Lung (tissue), 12 donors: ENCODE measurements around the gene PITPNM2. TPM values are rescaled to one million over a fixed set of nuclear protein-coding genes. Genes with fewer than 3 reads are reported as not detected.

Experiments
- ATAC-seq: fragments of 200-7000 bp; cut with Tn5 transposase; one replicate; pipeline ENCODE4 v1.9.1; 2020; ENCODE audit warnings: moderate number of reproducible peaks; ENCODE audit not compliant: insufficient read depth, low FRiP score
- DNase-seq, 3 donors: peaks; one replicate each; pipeline ENCODE4 v3.0.0-alpha.2; 2013 to 2017
- H3K27ac ChIP-seq, 2 donors: one replicate each; pipeline ENCODE4 v1.5.1; 2013; ENCODE audit warnings: mild to moderate bottlenecking in 2 of 2, moderate library complexity in 2 of 2, control low read depth in 1 of 2, inconsistent platforms in 1 of 2, low read depth in 1 of 2, low read length in 1 of 2
- H3K27me3 ChIP-seq, 3 donors: one replicate each; pipeline ENCODE4 v1.5.1; 2013; ENCODE audit warnings: low read length in 2 of 3; ENCODE audit not compliant: control insufficient read depth in 3 of 3, insufficient read depth in 3 of 3
- H3K36me3 ChIP-seq, 4 donors: one replicate each; pipeline ENCODE4 v1.5.1; 2013; ENCODE audit warnings: low read length in 4 of 4, mild to moderate bottlenecking in 1 of 4, moderate library complexity in 1 of 4; ENCODE audit not compliant: control insufficient read depth in 4 of 4, insufficient read depth in 4 of 4
- H3K4me1 ChIP-seq, 5 donors: one replicate each; pipeline ENCODE4 v1.5.1; 2013; ENCODE audit warnings: low read length in 5 of 5, mild to moderate bottlenecking in 2 of 5, moderate library complexity in 1 of 5; ENCODE audit not compliant: control insufficient read depth in 5 of 5, insufficient read depth in 5 of 5
- H3K4me3 ChIP-seq: one replicate; pipeline ENCODE4 v1.5.1; 2013; ENCODE audit warnings: mild to moderate bottlenecking, control low read depth, moderate library complexity
- H3K9ac ChIP-seq, 2 donors: one replicate each; pipeline ENCODE4 v1.5.1; 2013; ENCODE audit warnings: low read length in 2 of 2, control low read depth in 1 of 2; ENCODE audit not compliant: insufficient read depth in 1 of 2
- H3K9me3 ChIP-seq, 4 donors: one replicate each; pipeline ENCODE4 v1.5.1; 2013; ENCODE audit warnings: low read length in 3 of 4, mild to moderate bottlenecking in 1 of 4, moderate library complexity in 1 of 4; ENCODE audit not compliant: control insufficient read depth in 4 of 4, insufficient read depth in 3 of 4
- WGBS, 2 donors: extraction: QIAGEN DNeasy Blood & Tissue Kit; methylation state at CpG; one replicate each; pipeline ENCODE4 v1.1.7; 2013; 5-methylcytosine and 5-hydroxymethylcytosine counted together
- polyA plus RNA-seq, 2 donors: library from polyadenylated mRNA; stranded (reverse); fragments of 200-250 nt; gene quantifications; one replicate each; pipeline ENCODE4 v1.2.1, GENCODE V29; 2013
- total RNA-seq, 2 donors: library from RNA; depleted of rRNA in 1 of 2; stranded (reverse); fragments of >200 nt in 1 of 2; gene quantifications; one replicate each; pipeline ENCODE4 v1.2.1, GENCODE V29; 2014 to 2021
- TF ChIP-seq, protein P1 (sequence below): IDR thresholded peaks from 2 replicates; pipeline ENCODE4 v1.5.1; 2012; ENCODE audit warnings: mild to moderate bottlenecking; ENCODE audit errors: control extremely low read depth, extremely low read depth
- donor health status: control.
- donor health status: control.
- donor health status: Bipolar disorder and iron deficiency.
- donor health status: healthy.
- donor health status: DM: yes; HTN: yes; CAD: no.

The PITPNM2 gene
- total and polyA plus RNA-seq, 4 donors, result 8.9 to 37.8 (median 16.2) TPM

GRCh38 chr12:123163227-123163626, 12.3 kb upstream of the PITPNM2 start:
- Histone ChIP-seq H3K27ac (no peak overlapping the region), H3K9me3 (no peaks in the 10 kb centered on the region), H3K4me1 (peaks cover 0 to 13% (median 2%) of the 10 kb centered on the region in 5 donors), H3K9ac (no peak overlapping the region), H3K4me3 (no peak overlapping the region), H3K27me3 (no peaks in the 10 kb centered on the region), H3K36me3 (peaks cover 7 to 18% (median 11%) of the 10 kb centered on the region in 4 donors)
- WGBS, 2 donors, result 69 to 90% methylated on average over 3 of the region's 3 CpGs
- peak in 2 of 3 donors; percentile 46 to 68 for DNase-seq
- ATAC-seq, result peak; percentile 37
- TF ChIP-seq, protein P1, sequence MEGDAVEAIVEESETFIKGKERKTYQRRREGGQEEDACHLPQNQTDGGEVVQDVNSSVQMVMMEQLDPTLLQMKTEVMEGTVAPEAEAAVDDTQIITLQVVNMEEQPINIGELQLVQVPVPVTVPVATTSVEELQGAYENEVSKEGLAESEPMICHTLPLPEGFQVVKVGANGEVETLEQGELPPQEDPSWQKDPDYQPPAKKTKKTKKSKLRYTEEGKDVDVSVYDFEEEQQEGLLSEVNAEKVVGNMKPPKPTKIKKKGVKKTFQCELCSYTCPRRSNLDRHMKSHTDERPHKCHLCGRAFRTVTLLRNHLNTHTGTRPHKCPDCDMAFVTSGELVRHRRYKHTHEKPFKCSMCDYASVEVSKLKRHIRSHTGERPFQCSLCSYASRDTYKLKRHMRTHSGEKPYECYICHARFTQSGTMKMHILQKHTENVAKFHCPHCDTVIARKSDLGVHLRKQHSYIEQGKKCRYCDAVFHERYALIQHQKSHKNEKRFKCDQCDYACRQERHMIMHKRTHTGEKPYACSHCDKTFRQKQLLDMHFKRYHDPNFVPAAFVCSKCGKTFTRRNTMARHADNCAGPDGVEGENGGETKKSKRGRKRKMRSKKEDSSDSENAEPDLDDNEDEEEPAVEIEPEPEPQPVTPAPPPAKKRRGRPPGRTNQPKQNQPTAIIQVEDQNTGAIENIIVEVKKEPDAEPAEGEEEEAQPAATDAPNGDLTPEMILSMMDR, result no peak

- Histone ChIP-seq H3K4me1 (peaks cover 0 to 13% (median 2%) of the 10 kb centered on the region in 5 donors), H3K27ac (no peak overlapping the region), H3K9me3 (no peaks in the 10 kb centered on the region), H3K4me3 (no peak overlapping the region), H3K27me3 (no peaks in the 10 kb centered on the region), H3K9ac (no peak overlapping the region), H3K36me3 (peaks cover 7 to 22% (median 11%) of the 10 kb centered on the region in 4 donors)
- ATAC-seq, result no peak
- peak; percentile 15 to 73 (median 64) for DNase-seq
- TF ChIP-seq, protein P1, result no peak
- 65 to 85% methylated on average over 11 of the region's 11 CpGs for WGBS, 2 donors
Measured at GRCh38 chr12:123160801-123161487, 10.1 kb upstream of the PITPNM2 start.

DNA sequence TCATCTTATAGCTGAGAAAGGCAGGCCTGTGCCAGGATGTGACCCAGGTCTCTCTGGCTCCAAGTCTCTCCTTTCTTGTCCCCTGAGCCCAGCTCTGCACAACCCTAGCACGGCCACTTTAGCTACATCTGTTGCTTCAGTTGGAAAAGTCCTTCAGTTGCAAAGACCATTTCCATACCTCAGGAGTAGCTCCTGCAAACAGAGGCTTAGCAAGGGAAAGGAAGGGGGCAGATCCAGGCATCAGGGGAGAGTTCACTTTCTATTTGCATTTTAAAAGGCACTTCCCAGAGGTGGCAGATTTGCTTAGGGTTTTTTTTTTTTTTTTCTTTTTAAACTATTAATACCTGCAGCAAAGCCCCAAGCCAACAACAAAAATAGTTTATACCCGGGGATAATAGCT, 3.0 kb upstream of the PITPNM2 start:
- no peak overlapping the region for H3K4me3 ChIP-seq
- WGBS, 2 donors, result 70 to 77% methylated on average over 2 of the region's 2 CpGs
- H3K27me3 ChIP-seq, result no peaks in the 10 kb centered on the region
- peaks cover 0 to 10% (median 4%) of the 10 kb centered on the region in 4 donors for H3K36me3 ChIP-seq
- no peak for ATAC-seq
- no peak for DNase-seq
- peaks cover 0 to 15% (median 5%) of the 10 kb centered on the region in 5 donors for H3K4me1 ChIP-seq
- no peak overlapping the region for H3K27ac ChIP-seq
- H3K9ac ChIP-seq, result no peak overlapping the region
- no peaks in the 10 kb centered on the region for H3K9me3 ChIP-seq
- TF ChIP-seq, protein P1, result no peak

- TF ChIP-seq, protein P1, result no peak
- Histone ChIP-seq H3K4me3 (no peak overlapping the region), H3K4me1 (peaks cover 0 to 15% (median 12%) of the 10 kb centered on the region in 5 donors), H3K9ac (no peak overlapping the region), H3K36me3 (peaks cover 0 to 10% (median 4%) of the 10 kb centered on the region in 4 donors), H3K27me3 (no peaks in the 10 kb centered on the region), H3K27ac (no peak overlapping the region), H3K9me3 (no peaks in the 10 kb centered on the region)
- ATAC-seq (no peak), DNase-seq (no peak)
- 66 to 77% methylated on average over 3 of the region's 3 CpGs for WGBS, 2 donors
Measured at GRCh38 chr12:123152833-123153232, 1.9 kb upstream of the PITPNM2 start.
